SJCRH30 (cell line): ENCODE data around the gene LRP5. TPM values are rescaled to one million over a fixed set of nuclear protein-coding genes. Genes with fewer than 3 reads are reported as not detected.
"Not testable (repeated sequence)": the region's sequence is repeated elsewhere in the genome, so short reads cannot be mapped to it uniquely, and the experiment has no call there.

Source experiments
- DNase-seq, 2 experiments: peaks; one replicate each; pipeline ENCODE4 v3.0.0-alpha.2; 2015 to 2020
- H3K27ac ChIP-seq: fragments of 250-450 bp; sonication (Bioruptor Pico); 2 replicates; pipeline ENCODE4 v1.5.1; 2020; ENCODE audit warnings: mild to moderate bottlenecking, moderate library complexity
- H3K27me3 ChIP-seq: fragments of 250-450 bp; sonication (Bioruptor Pico); 2 replicates; pipeline ENCODE4 v1.5.1; 2020; ENCODE audit warnings: mild to moderate bottlenecking, moderate library complexity
- H3K36me3 ChIP-seq: fragments of 250-450 bp; sonication (Bioruptor Pico); 2 replicates; pipeline ENCODE4 v1.5.1; 2020; ENCODE audit warnings: mild to moderate bottlenecking, moderate library complexity
- H3K4me1 ChIP-seq: fragments of 250-450 bp; sonication (Bioruptor Pico); 2 replicates; pipeline ENCODE4 v1.5.1; 2020; ENCODE audit warnings: mild to moderate bottlenecking, moderate library complexity
- H3K4me3 ChIP-seq: fragments of 250-450 bp; sonication (Bioruptor Pico); 2 replicates; pipeline ENCODE4 v1.5.1; 2020; ENCODE audit warnings: mild to moderate bottlenecking, moderate library complexity
- H3K9me3 ChIP-seq: fragments of 250-450 bp; sonication (Bioruptor Pico); replicated peaks from 2 replicates; pipeline ENCODE4 v1.5.1; 2020; ENCODE audit warnings: mild to moderate bottlenecking, moderate library complexity
- total RNA-seq: library from RNA; depleted of rRNA; stranded (reverse); fragments of >200 nt; shearing (Covaris generic); gene quantifications from 2 replicates; pipeline ENCODE4 v1.2.3, GENCODE V29; 2014

Gene LRP5
- total RNA-seq, 1 experiment from 2014 or later, result 46.5 TPM

DNA sequence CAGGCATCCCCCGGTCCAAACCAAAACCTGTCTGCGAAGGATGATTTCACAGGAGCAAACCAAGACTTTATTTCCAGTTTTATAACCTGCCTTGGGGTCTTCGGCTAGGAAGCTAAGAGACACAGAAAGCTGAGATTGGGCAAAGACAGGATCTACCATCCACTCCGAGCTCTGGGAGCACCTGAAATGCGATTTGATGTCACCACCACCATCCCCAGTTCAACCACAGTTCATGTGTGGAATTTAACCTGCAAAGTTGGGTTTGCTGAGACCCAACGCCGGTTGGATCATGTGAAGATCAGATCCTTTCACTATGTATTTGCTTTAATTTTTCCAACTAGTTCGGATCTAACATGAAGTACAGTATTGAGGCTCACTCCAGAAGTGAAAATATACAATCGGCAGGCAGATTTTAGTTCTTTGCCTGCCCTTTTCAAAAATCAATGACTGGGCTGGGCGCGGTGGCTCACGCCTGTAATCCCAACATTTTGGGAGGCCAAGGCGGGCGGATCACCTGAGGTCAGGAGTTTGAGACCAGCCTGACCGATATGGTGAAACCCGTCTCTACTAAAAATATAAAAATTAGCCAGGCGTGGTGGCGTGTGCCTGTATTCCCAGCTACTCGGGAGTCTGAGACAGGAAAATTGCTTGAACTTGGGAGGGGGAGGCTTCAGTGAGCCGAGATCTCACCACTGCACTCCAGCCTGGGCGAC is 39.2 kb upstream of the LRP5 start:
- H3K4me1 ChIP-seq, result no peaks in the 10 kb centered on the region
- no peak for DNase-seq
- no peak overlapping the region for H3K4me3 ChIP-seq
- H3K27me3 ChIP-seq, result no peaks in the 10 kb centered on the region
- H3K9me3 ChIP-seq, result no peaks in the 10 kb centered on the region
- H3K36me3 ChIP-seq, result no peaks in the 10 kb centered on the region
- H3K27ac ChIP-seq, result no peak overlapping the region

DNA sequence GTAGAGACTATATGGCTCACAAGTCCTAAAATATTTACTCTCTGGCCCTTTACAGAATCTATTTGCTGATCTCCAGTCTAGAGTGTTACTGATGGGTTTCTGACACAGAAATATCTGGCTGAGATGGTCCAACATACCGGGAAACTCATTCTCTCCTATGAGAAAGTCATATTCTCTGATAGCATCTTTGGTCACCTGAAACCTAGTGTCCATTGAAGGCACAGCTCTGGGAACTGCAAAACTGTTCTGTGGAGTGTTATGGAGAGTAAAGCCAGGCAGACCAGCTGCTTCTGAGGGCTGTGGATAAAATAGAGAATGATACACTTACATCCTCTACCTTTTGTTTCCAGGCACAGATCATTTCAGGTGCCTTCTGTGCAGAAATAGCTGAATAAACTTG is 38.1 kb upstream of the LRP5 start:
- no peak for DNase-seq
- no peak overlapping the region for H3K4me3 ChIP-seq
- no peaks in the 10 kb centered on the region for H3K9me3 ChIP-seq
- H3K4me1 ChIP-seq, result no peaks in the 10 kb centered on the region
- H3K27ac ChIP-seq, result no peak overlapping the region
- no peaks in the 10 kb centered on the region for H3K27me3 ChIP-seq
- H3K36me3 ChIP-seq, result no peaks in the 10 kb centered on the region

DNA sequence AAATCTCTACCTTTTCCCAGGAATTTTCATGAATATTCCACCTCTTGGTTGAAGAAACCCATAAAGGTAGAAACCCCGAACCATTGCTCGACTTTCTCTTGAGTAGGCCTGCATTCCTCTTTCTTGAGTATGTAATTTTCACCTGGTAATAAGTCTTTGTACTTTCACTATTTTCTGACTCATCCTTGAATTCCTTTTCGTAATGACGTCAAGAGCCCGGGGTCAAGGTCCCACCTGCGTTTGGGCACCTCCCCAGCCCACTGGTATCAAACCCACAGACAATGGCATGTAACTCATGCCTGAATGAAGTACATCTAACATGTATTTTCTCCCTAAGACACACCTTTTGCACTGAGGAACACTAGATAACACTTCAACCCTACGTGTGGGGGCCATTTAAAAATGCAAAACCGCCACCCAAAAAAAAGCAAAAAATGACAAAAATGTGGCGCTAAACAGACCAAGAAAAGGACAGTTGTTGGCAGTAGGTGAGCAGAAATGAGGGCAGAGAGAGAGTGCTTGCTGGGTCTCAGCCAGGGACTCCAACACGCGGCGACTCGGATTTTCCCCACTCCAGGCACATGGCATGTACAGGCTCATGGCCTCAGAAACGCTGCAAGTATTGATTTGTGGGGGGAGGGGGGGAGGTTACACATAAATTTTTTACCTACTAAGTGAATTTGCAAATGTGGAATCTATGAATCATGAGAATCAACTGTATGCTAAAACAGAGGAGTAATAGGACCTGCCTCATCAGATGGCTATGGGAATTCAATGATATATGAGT is 36.5 kb upstream of the LRP5 start:
- Histone ChIP-seq H3K9me3 (no peaks in the 10 kb centered on the region), H3K4me1 (no peaks in the 10 kb centered on the region), H3K4me3 (no peak overlapping the region), H3K36me3 (no peaks in the 10 kb centered on the region), H3K27me3 (no peaks in the 10 kb centered on the region), H3K27ac (no peak overlapping the region)
- DNase-seq, result no peak

DNA sequence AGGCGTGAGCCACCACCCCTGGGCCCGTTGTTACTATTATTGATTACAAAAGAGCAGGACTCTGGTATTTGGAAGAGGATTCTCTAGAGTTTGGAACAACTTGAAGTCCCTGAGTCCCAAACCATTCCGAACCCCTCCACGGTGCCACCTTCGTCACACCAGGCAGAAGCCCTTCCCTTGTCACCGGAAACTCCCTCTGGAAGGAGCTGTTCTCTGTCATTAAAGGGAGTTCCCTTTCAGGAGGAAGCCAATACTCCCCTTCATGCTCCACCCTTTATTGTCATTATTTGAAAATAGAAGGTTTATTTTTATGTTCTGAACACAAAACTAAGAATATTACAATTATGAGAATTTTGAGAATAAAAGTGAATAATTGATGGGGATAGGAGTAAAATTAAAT is 35.5 kb upstream of the LRP5 start:
- DNase-seq, result no peak
- no peaks in the 10 kb centered on the region for H3K9me3 ChIP-seq
- H3K36me3 ChIP-seq, result no peaks in the 10 kb centered on the region
- no peak overlapping the region for H3K4me3 ChIP-seq
- no peaks in the 10 kb centered on the region for H3K27me3 ChIP-seq
- no peak overlapping the region for H3K27ac ChIP-seq
- H3K4me1 ChIP-seq, result no peaks in the 10 kb centered on the region

DNA sequence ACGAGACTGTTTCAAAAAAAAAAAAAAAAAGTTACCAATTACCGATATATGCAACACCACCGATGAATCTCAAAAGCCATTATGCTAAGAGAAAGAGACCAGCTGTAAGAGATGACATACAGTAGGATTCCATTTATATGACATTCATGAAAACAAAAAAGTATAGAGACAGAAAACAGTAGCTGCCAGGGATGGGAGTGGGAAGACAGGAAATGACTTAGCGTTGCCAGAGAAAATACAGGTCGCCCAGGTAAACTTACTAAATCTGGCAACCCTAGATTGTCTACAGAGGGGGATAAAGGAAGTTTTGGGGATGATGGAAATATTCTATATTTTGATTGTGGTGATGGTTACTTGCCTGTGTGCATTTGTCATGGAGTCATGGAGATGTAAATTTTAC is 32.7 kb upstream of the LRP5 start:
- H3K27ac ChIP-seq, result no peak overlapping the region
- H3K36me3 ChIP-seq, result no peaks in the 10 kb centered on the region
- 0 out of 2 replicates have a peak, but pooled peaks cover under 1% of the 10 kb centered on the region for H3K9me3 ChIP-seq
- no peaks in the 10 kb centered on the region for H3K4me1 ChIP-seq
- DNase-seq, result no peak
- H3K27me3 ChIP-seq, result no peaks in the 10 kb centered on the region
- no peak overlapping the region for H3K4me3 ChIP-seq

DNA sequence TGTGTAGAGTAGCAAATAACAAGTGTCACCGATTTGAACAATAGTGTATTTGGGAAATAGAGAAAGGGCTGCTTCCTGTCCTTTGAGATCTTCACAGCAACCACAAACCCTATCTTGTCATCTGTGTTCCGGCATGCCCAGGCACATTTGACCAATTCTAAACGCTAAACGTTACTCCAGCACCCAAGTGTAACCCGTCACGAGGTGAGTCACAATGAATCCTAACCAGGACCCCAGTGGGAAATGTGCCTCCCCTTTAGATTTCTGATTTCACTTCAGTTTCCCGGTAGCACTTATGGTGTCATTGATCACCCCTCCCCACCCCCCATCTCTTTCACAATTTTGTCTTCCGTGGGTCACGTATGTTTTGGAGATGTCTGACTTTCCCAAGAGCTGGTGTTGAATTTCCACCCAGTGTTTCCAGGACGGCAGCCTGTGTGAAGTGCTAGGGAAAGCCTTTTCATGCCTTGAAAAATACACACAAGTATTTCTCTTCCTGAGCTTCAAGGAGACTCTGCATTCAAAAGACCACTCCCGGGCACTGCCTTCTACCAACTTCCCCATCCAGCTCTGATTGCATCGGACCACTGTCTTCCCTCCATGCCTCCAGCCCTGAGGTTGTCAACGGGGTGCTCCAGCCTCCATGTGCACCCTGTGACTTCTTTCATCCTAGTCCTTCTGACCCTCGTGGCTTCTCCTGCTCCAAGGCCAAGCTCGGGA is 30.1 kb upstream of the LRP5 start:
- H3K36me3 ChIP-seq, result no peaks in the 10 kb centered on the region
- no peaks in the 10 kb centered on the region for H3K4me1 ChIP-seq
- no peak overlapping the region for H3K4me3 ChIP-seq
- H3K9me3 ChIP-seq, result 0 out of 2 replicates have a peak, but pooled peaks cover 4% of the 10 kb centered on the region
- DNase-seq, result no peak
- H3K27ac ChIP-seq, result no peak overlapping the region
- no peaks in the 10 kb centered on the region for H3K27me3 ChIP-seq

DNA sequence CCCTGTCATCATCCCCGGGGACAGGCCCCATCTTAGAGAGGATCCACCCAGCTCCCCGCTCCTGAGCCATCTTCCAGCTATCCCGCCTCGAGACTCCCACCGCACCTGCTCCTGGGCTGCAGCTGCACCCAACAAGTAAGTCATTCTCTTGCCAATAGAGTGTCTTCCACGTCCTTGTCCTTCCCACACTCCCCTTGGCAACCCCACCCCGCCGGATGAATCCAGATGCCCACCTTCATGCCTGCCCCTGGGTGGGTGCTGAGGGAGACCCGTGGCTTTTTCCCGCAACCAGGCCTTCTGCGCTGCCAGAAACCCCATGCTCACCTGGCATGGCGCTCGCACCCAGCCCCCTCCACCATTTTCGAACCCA is 29.5 kb upstream of the LRP5 start:
- Histone ChIP-seq H3K4me1 (no peaks in the 10 kb centered on the region), H3K27ac (no peak overlapping the region)
- DNase-seq, result no peak

DNA sequence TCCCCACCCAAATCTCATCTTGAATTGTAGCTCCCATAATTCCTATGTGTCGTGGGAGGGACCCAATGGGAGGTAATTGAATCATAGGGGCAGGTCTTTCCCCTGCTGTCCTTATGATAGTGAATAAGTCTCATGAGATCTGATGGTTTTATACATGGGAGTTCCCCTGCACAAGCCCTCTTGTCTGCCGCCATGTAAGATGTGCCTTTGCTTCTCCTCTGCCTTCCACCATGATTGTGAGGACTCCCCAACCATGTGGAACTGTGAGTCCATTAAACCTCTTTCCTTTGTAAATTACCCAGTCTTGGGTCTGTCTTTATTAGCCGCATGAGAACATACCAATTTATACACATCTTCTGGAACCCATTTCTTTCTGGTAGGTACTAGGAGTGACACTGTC is 27.8 kb upstream of the LRP5 start:
- peaks cover 11% of the 10 kb centered on the region; the same call in 1 of the 2 replicates for H3K9me3 ChIP-seq
- H3K27me3 ChIP-seq, H3K36me3 ChIP-seq, H3K27ac ChIP-seq, H3K4me1 ChIP-seq, H3K4me3 ChIP-seq, DNase-seq: not testable (repeated sequence)

More for the DNA sequence above, 29.5 kb upstream of the LRP5 start:
- Histone ChIP-seq H3K9me3 (0 out of 2 replicates have a peak, but pooled peaks cover 4% of the 10 kb centered on the region), H3K36me3 (no peaks in the 10 kb centered on the region), H3K27me3 (no peaks in the 10 kb centered on the region), H3K4me3 (no peak overlapping the region)

DNA sequence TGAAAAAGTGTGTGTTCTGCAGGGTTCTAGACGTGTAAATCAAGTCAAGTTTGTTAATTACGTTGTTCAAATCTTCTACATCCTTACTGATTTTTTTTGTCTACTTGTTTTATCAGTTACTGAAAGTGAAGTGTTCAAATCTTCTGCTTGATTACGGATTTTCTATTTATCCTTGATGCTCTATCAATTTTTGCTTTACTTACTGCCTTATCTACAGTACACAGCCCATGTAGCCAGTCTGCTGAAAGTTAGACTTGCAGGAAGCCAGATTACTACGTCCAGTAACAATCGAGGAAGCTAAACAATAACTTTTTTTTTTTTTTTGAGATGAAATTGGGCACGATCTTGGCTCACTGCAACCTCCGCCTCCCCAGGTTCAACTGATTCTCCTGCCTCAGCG is 25.0 kb upstream of the LRP5 start:
- Histone ChIP-seq H3K4me3 (no peak overlapping the region), H3K27ac (no peak overlapping the region), H3K36me3 (no peaks in the 10 kb centered on the region), H3K27me3 (no peaks in the 10 kb centered on the region), H3K4me1 (no peaks in the 10 kb centered on the region), H3K9me3 (peaks cover 12% of the 10 kb centered on the region; the same call in 1 of the 2 replicates)
- no peak for DNase-seq

DNA sequence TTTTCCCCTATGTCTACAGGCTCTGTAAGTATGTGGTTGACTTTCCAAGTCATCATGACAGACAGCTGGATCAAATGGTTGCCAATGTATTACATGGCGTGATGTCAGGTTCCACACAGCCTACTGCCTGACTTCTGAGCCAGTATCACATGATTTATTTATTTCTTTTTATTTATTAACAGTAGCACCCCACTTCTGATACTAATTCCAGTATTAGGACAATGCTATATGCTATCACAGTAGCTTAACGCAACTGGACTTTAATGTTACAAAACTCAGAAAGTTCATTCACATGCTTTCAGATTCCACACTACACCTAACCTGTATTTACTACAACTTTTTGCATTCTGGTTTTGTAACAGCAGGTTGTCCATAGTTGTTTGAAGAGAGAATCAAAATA is 22.9 kb upstream of the LRP5 start:
- Histone ChIP-seq H3K36me3 (no peaks in the 10 kb centered on the region), H3K27ac (no peak overlapping the region), H3K4me3 (no peak overlapping the region), H3K4me1 (no peaks in the 10 kb centered on the region), H3K9me3 (peaks cover 12% of the 10 kb centered on the region; the same call in 1 of the 2 replicates), H3K27me3 (no peaks in the 10 kb centered on the region)
- DNase-seq, result no peak

DNA sequence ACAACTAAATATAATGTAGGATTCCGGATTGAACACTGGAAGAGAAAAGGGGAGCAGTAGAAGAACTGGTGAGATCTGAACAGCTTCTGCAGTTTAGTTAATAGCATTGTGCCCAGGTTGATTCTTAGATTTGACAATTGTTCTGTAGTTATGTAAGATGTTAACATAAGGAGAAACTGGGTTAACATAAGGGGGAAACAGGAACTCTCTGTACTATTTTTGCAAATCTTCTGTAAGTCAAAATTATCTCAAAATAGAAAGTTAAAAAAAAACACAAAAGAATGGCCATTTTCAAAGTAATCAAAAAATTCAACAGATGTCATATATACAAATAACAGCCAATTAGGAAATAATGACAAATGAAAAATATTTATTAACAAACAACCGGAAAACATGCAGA is 18.7 kb upstream of the LRP5 start:
- Histone ChIP-seq H3K4me1 (peaks cover 4% of the 10 kb centered on the region; the same call in 1 of the 2 replicates), H3K36me3 (no peaks in the 10 kb centered on the region), H3K27ac (no peak overlapping the region), H3K4me3 (no peak overlapping the region), H3K9me3 (peaks cover 8% of the 10 kb centered on the region; the same call in 1 of the 2 replicates), H3K27me3 (no peaks in the 10 kb centered on the region)
- no peak for DNase-seq

DNA sequence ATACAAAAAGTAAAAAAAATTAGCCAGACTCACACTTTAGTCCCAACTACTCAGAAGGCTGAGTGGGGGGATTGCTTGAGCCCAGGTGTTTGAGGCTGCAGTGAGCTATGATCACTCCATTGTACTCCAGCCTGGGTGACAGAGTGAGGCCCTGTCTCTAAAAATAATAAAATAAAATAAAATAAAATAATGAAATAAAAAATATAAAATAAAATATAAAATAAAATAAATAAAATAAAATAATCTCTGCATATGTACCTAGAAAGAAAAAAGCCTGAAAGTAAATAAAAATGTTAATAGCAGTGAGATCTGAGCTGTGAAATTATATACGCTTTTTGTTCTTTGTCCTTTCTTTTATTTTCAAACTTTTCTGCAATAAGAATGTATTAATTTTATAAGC is 17.1 kb upstream of the LRP5 start:
- no peak overlapping the region for H3K4me3 ChIP-seq
- no peak overlapping the region for H3K27ac ChIP-seq
- DNase-seq, result no peak
- no peaks in the 10 kb centered on the region for H3K36me3 ChIP-seq
- H3K4me1 ChIP-seq, result peaks cover 4% of the 10 kb centered on the region; the same call in 1 of the 2 replicates
- H3K27me3 ChIP-seq, result no peaks in the 10 kb centered on the region
- H3K9me3 ChIP-seq, result no peaks in the 10 kb centered on the region

DNA sequence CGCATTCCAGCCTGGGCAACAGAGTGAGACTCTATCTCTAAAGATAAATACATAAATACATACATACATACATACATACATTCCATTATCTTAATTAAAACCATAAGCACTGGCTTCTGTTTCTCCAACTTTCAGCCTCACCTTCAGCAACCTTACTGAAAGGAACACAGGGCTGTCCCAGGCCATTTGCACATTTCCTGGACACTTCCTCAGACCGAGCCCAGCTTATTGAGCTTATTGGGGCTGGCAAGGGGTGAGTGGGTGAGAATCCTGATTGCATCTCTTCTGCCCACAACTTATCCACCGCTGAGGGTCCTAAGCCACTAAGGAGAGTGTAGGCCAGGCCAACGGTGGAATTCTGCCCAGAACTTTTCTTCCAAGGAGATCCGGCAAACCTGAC is 16.5 kb upstream of the LRP5 start:
- Histone ChIP-seq H3K9me3 (no peaks in the 10 kb centered on the region), H3K4me3 (no peak overlapping the region), H3K27me3 (no peaks in the 10 kb centered on the region), H3K4me1 (peaks cover 4% of the 10 kb centered on the region; the same call in 1 of the 2 replicates), H3K27ac (no peak overlapping the region), H3K36me3 (no peaks in the 10 kb centered on the region)
- no peak for DNase-seq

DNA sequence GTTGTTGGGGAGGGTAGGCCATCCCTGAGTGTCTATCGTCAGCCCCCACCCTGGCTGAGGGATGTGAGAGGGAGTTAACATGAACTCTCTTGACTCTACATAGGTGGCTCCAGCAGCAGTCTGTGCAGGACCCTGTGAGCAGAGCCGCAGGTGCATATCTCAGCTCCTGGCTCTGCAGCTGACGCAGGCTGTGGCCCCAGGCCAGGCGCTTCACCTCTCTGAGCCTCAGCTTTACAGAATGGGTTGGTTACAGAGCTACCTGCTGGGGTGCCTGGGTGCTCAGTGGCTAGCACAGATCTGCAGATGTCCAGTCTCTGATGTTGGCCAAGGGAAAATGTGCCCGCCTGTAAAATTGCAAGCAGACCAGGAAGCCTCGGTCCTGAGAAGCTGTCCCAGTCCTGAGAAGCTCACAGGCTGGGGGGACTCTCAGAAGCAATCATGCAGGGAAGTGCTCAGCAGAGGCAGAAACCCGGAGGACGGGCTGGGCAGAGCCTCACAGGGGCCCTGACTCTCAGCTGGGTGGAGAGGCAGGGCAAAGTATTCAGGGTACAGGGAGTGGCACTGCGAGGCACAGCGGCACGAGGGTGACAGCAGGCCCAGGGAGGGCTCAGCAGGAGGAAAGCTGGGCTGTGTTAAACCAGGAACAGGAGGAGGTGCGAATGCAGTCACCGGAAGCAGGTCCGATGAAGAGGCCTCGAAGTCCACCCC is 15.9 kb upstream of the LRP5 start:
- H3K9me3 ChIP-seq, result no peaks in the 10 kb centered on the region

More for the DNA sequence above, 15.9 kb upstream of the LRP5 start:
- H3K4me1 ChIP-seq, result peaks cover 4% of the 10 kb centered on the region; the same call in 1 of the 2 replicates
- no peaks in the 10 kb centered on the region for H3K36me3 ChIP-seq
- DNase-seq, result no peak
- H3K27me3 ChIP-seq, result no peaks in the 10 kb centered on the region
- no peak overlapping the region for H3K27ac ChIP-seq
- no peak overlapping the region for H3K4me3 ChIP-seq
